ENCODE data around the gene B3GLCT. TPM values are rescaled to one million over a fixed set of nuclear protein-coding genes. Genes with fewer than 3 reads are reported as not detected.

The B3GLCT gene
- total RNA-seq, 1 experiment from 2014 or later, result 3.9 TPM

DNA sequence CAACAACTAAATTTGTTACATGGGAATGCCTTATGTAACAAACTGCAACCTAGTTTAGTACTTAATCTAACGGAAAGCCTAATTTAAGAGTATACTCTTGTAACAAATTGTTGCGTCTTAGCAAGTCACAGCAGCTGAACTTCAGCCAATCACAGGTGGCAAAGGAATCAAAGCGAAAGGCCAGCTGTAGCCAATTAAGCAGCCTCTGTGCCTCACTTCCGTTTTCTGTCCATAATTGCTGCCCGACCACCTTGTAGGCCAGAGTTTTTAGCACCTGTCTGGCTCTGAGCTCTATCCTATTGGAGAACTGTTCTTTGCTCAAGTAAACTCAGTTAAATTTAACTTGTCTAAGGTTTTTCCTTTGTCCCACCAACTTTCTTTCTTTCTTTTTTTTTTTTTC is 20.0 kb upstream of the B3GLCT start:
- Histone ChIP-seq H3K9me3 (ENCODE audit: control insufficient read depth in 1 of 2, insufficient read depth in 1 of 2, low read depth in 1 of 2, low read length in 2 of 2) (no peaks in the 10 kb centered on the region), H3K27ac (ENCODE audit: low read depth, low read length) (no peak overlapping the region), H3K4me3 (replicated peaks in 1 of 2; ENCODE audit: low read depth in 1 of 2, low read length in 2 of 2) (no peak overlapping the region), H4K20me1 (ENCODE audit: insufficient read depth) (no peaks in the 10 kb centered on the region), H3K27me3 (ENCODE audit: insufficient read depth, low read length) (no peaks in the 10 kb centered on the region), H3K9me2 (ENCODE audit: insufficient read depth) (no peaks in the 10 kb centered on the region), H3K36me3 (ENCODE audit: control insufficient read depth in 1 of 2, insufficient read depth in 2 of 2, low read length in 2 of 2) (no peaks in the 10 kb centered on the region), H3K4me1 (ENCODE audit: control insufficient read depth in 1 of 2, insufficient read depth in 2 of 2, low read length in 2 of 2) (no peaks in the 10 kb centered on the region), H3K4me2 (ENCODE audit: low read length) (no peak overlapping the region), H3K79me2 (ENCODE audit: insufficient read depth, low read length) (no peaks in the 10 kb centered on the region), H3K9ac (ENCODE audit: low read length) (no peak overlapping the region), H2AFZ (ENCODE audit: low read depth, low read length, poor library complexity, severe bottlenecking) (no peak overlapping the region)
- DNase-seq (ENCODE audit: low read depth, low spot score) (no peak), ATAC-seq (no peak)
- CTCF ChIA-PET, result interaction anchor here (0.9 kb wide), 1 partner anchor 35 kb away, joined by 3 read pairs; no protein-coding TSS in a partner anchor
- POLR2A ChIA-PET, result no interaction called here
- intact Hi-C loops (cut with micrococcal nuclease), result no loop called here
- no peak for TF ChIP-seq POLR2A (IDR thresholded peaks at IDR 0.05; ENCODE audit: borderline replicate concordance, extremely low read depth, insufficient read depth, insufficient read length)
- no peak for TF ChIP-seq ZNF274 (IDR thresholded peaks at IDR 0.05; ENCODE audit: low read depth, low read length)
- TF ChIP-seq SP1 (IDR thresholded peaks at IDR 0.05; ENCODE audit: low read depth), result no peak
- TF ChIP-seq SIN3A (IDR thresholded peaks at IDR 0.05; ENCODE audit: low read depth), result no peak
- TF ChIP-seq, protein P1, sequence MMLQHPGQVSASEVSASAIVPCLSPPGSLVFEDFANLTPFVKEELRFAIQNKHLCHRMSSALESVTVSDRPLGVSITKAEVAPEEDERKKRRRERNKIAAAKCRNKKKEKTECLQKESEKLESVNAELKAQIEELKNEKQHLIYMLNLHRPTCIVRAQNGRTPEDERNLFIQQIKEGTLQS (IDR thresholded peaks at IDR 0.05), result no peak
- no peak for TF ChIP-seq RAD21 (IDR thresholded peaks at IDR 0.05; ENCODE audit: low read depth)
- TF ChIP-seq EGR1 (IDR thresholded peaks at IDR 0.05; ENCODE audit: low read depth), result no peak
- TF ChIP-seq, protein P2, sequence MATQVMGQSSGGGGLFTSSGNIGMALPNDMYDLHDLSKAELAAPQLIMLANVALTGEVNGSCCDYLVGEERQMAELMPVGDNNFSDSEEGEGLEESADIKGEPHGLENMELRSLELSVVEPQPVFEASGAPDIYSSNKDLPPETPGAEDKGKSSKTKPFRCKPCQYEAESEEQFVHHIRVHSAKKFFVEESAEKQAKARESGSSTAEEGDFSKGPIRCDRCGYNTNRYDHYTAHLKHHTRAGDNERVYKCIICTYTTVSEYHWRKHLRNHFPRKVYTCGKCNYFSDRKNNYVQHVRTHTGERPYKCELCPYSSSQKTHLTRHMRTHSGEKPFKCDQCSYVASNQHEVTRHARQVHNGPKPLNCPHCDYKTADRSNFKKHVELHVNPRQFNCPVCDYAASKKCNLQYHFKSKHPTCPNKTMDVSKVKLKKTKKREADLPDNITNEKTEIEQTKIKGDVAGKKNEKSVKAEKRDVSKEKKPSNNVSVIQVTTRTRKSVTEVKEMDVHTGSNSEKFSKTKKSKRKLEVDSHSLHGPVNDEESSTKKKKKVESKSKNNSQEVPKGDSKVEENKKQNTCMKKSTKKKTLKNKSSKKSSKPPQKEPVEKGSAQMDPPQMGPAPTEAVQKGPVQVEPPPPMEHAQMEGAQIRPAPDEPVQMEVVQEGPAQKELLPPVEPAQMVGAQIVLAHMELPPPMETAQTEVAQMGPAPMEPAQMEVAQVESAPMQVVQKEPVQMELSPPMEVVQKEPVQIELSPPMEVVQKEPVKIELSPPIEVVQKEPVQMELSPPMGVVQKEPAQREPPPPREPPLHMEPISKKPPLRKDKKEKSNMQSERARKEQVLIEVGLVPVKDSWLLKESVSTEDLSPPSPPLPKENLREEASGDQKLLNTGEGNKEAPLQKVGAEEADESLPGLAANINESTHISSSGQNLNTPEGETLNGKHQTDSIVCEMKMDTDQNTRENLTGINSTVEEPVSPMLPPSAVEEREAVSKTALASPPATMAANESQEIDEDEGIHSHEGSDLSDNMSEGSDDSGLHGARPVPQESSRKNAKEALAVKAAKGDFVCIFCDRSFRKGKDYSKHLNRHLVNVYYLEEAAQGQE (IDR thresholded peaks at IDR 0.05; ENCODE audit: low read depth), result no peak
- TF ChIP-seq, protein P3, sequence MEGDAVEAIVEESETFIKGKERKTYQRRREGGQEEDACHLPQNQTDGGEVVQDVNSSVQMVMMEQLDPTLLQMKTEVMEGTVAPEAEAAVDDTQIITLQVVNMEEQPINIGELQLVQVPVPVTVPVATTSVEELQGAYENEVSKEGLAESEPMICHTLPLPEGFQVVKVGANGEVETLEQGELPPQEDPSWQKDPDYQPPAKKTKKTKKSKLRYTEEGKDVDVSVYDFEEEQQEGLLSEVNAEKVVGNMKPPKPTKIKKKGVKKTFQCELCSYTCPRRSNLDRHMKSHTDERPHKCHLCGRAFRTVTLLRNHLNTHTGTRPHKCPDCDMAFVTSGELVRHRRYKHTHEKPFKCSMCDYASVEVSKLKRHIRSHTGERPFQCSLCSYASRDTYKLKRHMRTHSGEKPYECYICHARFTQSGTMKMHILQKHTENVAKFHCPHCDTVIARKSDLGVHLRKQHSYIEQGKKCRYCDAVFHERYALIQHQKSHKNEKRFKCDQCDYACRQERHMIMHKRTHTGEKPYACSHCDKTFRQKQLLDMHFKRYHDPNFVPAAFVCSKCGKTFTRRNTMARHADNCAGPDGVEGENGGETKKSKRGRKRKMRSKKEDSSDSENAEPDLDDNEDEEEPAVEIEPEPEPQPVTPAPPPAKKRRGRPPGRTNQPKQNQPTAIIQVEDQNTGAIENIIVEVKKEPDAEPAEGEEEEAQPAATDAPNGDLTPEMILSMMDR (IDR thresholded peaks at IDR 0.05 in 2 of 3, conservative IDR thresholded peaks at IDR 0.05 in 1 of 3; ENCODE audit: borderline replicate concordance in 1 of 3, insufficient read depth in 1 of 3, low read depth in 2 of 3, low read length in 2 of 3), result no peak
- no peak for TF ChIP-seq ELF1 (IDR thresholded peaks at IDR 0.05; ENCODE audit: borderline replicate concordance, low read depth)
- no peak for TF ChIP-seq CEBPB (IDR thresholded peaks at IDR 0.05; ENCODE audit: low read depth)
- no peak for TF ChIP-seq EZH2phosphoT487 (IDR thresholded peaks at IDR 0.05; ENCODE audit: borderline replicate concordance)
- TF ChIP-seq, protein P4, sequence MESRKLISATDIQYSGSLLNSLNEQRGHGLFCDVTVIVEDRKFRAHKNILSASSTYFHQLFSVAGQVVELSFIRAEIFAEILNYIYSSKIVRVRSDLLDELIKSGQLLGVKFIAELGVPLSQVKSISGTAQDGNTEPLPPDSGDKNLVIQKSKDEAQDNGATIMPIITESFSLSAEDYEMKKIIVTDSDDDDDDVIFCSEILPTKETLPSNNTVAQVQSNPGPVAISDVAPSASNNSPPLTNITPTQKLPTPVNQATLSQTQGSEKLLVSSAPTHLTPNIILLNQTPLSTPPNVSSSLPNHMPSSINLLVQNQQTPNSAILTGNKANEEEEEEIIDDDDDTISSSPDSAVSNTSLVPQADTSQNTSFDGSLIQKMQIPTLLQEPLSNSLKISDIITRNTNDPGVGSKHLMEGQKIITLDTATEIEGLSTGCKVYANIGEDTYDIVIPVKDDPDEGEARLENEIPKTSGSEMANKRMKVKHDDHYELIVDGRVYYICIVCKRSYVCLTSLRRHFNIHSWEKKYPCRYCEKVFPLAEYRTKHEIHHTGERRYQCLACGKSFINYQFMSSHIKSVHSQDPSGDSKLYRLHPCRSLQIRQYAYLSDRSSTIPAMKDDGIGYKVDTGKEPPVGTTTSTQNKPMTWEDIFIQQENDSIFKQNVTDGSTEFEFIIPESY (IDR thresholded peaks at IDR 0.05; ENCODE audit: extremely low read depth, insufficient replicate concordance, low read length), result no peak
- TF ChIP-seq, protein P5, sequence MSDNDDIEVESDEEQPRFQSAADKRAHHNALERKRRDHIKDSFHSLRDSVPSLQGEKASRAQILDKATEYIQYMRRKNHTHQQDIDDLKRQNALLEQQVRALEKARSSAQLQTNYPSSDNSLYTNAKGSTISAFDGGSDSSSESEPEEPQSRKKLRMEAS (IDR thresholded peaks at IDR 0.05), result no peak
- TF ChIP-seq CBX3 (IDR thresholded peaks at IDR 0.05; ENCODE audit: low read depth), result no peak
- TF ChIP-seq SRF (IDR thresholded peaks at IDR 0.05; ENCODE audit: low read depth), result no peak
- no peak for TF ChIP-seq JUND (IDR thresholded peaks at IDR 0.05)
- TF ChIP-seq EZH2 (IDR thresholded peaks at IDR 0.05), result no peak
- no TSS peak for BruUV-seq (replicated peaks)
- RAD21 ChIA-PET (ENCODE audit: low non-redundant PET in 1 of 2, low total read pairs in 2 of 2, uncharacterized antibody in 2 of 2, unreplicated experiment in 2 of 2), result no interaction called here

Data from HCT116 (cell line).